Keratinocyte (primary cell): ENCODE results near the gene PROM1. TPM values are rescaled to one million over a fixed set of nuclear protein-coding genes. Genes with fewer than 3 reads are reported as not detected.

Source experiments
- DNase-seq: peaks from one replicate; pipeline ENCODE4 v3.0.0-alpha.2; 2011; ENCODE audit warnings: low read depth, missing footprints, low spot score
- FAIRE-seq: peaks from 2 replicates; lab custom pipeline; 2011; peaks lifted over from hg19 to GRCh38; lab: Jason Lieb, UNC
- H2AFZ ChIP-seq: 2 replicates; pipeline ENCODE4 v1.6.0; 2012; ENCODE audit warnings: low read length, control low read depth, inconsistent platforms; ENCODE audit not compliant: control insufficient read depth
- H3K27ac ChIP-seq: 2 replicates; pipeline ENCODE4 v1.5.1; 2011; ENCODE audit warnings: low read length; ENCODE audit not compliant: control insufficient read depth, insufficient read depth
- H3K27me3 ChIP-seq: 3 replicates; pipeline ENCODE4 v1.6.0; 2011; ENCODE audit warnings: low read length; ENCODE audit not compliant: control insufficient read depth, insufficient read depth; ENCODE audit errors: extremely low read depth
- H3K36me3 ChIP-seq, 2 experiments: 2 replicates in 1 of 2; 3 replicates in 1 of 2; pipeline ENCODE4 v1.5.1; 2011; ENCODE audit warnings: low read length in 2 of 2, mild to moderate bottlenecking in 1 of 2; ENCODE audit not compliant: control insufficient read depth in 2 of 2, insufficient read depth in 2 of 2; ENCODE audit errors: extremely low read depth in 1 of 2
- H3K4me1 ChIP-seq: 3 replicates; pipeline ENCODE4 v1.5.1; 2011; ENCODE audit warnings: low read length; ENCODE audit not compliant: control insufficient read depth, insufficient read depth; ENCODE audit errors: extremely low read depth
- H3K4me2 ChIP-seq: 3 replicates; pipeline ENCODE4 v1.6.0; 2011; ENCODE audit warnings: low read depth, low read length; ENCODE audit not compliant: control insufficient read depth, insufficient read depth; ENCODE audit errors: extremely low read depth
- H3K4me3 ChIP-seq, 3 experiments: fragments of 200-600 bp in 1 of 3; sonication (generic) in 1 of 3; 2 replicates in 2 of 3; 3 replicates in 1 of 3; pipeline ENCODE4 v1.5.1; 2011 to 2016; ENCODE audit warnings: low read length in 3 of 3, mild to moderate bottlenecking in 3 of 3, control low read depth in 2 of 3, inconsistent platforms in 1 of 3, low read depth in 1 of 3, mixed read lengths in 1 of 3, mixed run types in 1 of 3, moderate library complexity in 1 of 3; ENCODE audit not compliant: control insufficient read depth in 2 of 3, insufficient read depth in 2 of 3; ENCODE audit errors: extremely low read depth in 1 of 3
- H3K79me2 ChIP-seq: 2 replicates; pipeline ENCODE4 v1.6.0; 2012; ENCODE audit warnings: low read length; ENCODE audit not compliant: control insufficient read depth, insufficient read depth
- H3K9ac ChIP-seq: 3 replicates; pipeline ENCODE4 v1.6.0; 2011; ENCODE audit warnings: low read length; ENCODE audit not compliant: control insufficient read depth, insufficient read depth; ENCODE audit errors: extremely low read depth
- H3K9me1 ChIP-seq: 3 replicates; pipeline ENCODE4 v1.6.0; 2011; ENCODE audit warnings: low read length; ENCODE audit not compliant: control insufficient read depth, insufficient read depth; ENCODE audit errors: extremely low read depth
- H3K9me3 ChIP-seq: 2 replicates; pipeline ENCODE4 v1.5.1; 2012; ENCODE audit warnings: low read depth, low read length; ENCODE audit not compliant: control insufficient read depth
- H4K20me1 ChIP-seq: 3 replicates; pipeline ENCODE4 v1.6.0; 2011; ENCODE audit warnings: low read length; ENCODE audit not compliant: control insufficient read depth, insufficient read depth; ENCODE audit errors: extremely low read depth
- EZH2 ChIP-seq: IDR thresholded peaks from one replicate; pipeline ENCODE4 v1.6.1; 2012; ENCODE audit warnings: inconsistent platforms, mild to moderate bottlenecking, low read length, moderate library complexity
- dilution Hi-C: fragments of 300-500 bp; cut with MboI; formaldehyde crosslinking; loops from one replicate; pipeline ENCODE4 v1.7.0; 2020; ENCODE audit warnings: low sequenced_read_pairs; ENCODE audit not compliant: extremely low pct_ligation_motif_present
- polyA plus RNA-seq, 5 experiments: library from polyadenylated mRNA; depleted of rRNA in 3 of 5; stranded (reverse) in 3 of 5; stranded (forward) in 1 of 5; unstranded in 1 of 5; fragments of >200 nt; gene quantifications; 1 replicate in 1 of 5; 2 replicates in 3 of 5; 3 replicates in 1 of 5; pipeline versions ENCODE4 v1.2.1 to v1.2.3, GENCODE V29; 2011 to 2012; ENCODE audit warnings: missing spikeins in 2 of 5, low read depth in 1 of 5, low replicate concordance in 1 of 5
- TF ChIP-seq, protein P1 (sequence below), 3 experiments: IDR thresholded peaks in 1 of 3; conservative IDR thresholded peaks in 1 of 3; optimal IDR thresholded peaks in 1 of 3; 2 replicates in 2 of 3; 3 replicates in 1 of 3; pipeline versions ENCODE3 to v1.5.1; 2011; ENCODE audit warnings: low read length in 3 of 3, mild to moderate bottlenecking in 3 of 3, moderate library complexity in 2 of 3, control low read depth in 1 of 3, inconsistent platforms in 1 of 3; ENCODE audit not compliant: insufficient read depth in 2 of 3; ENCODE audit errors: extremely low read depth in 1 of 3

PROM1 gene
- polyA plus RNA-seq, 1 donor (not counting 4 experiments of a cell fraction or from before 2014, with no cell fraction given): not detected

DNA sequence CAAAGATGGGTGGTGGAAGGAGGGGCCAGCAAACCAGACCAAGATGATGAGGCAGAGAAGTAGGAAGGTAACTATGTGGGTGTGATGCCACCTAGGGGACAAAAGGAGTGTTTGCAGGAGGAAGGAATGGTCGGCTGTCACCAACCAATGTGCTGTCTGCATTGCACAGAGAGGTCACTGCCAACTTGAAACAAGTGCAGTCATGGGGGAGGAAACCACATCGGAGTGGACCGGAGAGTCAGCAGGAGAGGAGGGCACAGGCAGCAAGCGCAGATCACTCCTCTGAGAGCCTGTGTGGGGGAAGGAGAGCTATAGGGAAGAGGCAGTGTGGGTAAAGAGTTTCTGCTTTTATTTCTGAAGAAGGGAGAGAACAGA, 82.4 kb downstream of the PROM1 start:
- Histone ChIP-seq H3K36me3 (no peaks in the 10 kb centered on the region), H3K9me3 (no peaks in the 10 kb centered on the region), H3K4me2 (no peak overlapping the region), H3K4me1 (no peaks in the 10 kb centered on the region), H3K4me3 (no peak overlapping the region), H3K27me3 (peaks cover 12% of the 10 kb centered on the region), H3K27ac (no peak overlapping the region), H3K9me1 (no peaks in the 10 kb centered on the region), H3K9ac (no peak overlapping the region), H3K79me2 (no peaks in the 10 kb centered on the region), H2AFZ (no peak overlapping the region), H4K20me1 (no peaks in the 10 kb centered on the region)
- peak; percentile 15 for DNase-seq
- TF ChIP-seq EZH2: no peak
- TF ChIP-seq, protein P1, sequence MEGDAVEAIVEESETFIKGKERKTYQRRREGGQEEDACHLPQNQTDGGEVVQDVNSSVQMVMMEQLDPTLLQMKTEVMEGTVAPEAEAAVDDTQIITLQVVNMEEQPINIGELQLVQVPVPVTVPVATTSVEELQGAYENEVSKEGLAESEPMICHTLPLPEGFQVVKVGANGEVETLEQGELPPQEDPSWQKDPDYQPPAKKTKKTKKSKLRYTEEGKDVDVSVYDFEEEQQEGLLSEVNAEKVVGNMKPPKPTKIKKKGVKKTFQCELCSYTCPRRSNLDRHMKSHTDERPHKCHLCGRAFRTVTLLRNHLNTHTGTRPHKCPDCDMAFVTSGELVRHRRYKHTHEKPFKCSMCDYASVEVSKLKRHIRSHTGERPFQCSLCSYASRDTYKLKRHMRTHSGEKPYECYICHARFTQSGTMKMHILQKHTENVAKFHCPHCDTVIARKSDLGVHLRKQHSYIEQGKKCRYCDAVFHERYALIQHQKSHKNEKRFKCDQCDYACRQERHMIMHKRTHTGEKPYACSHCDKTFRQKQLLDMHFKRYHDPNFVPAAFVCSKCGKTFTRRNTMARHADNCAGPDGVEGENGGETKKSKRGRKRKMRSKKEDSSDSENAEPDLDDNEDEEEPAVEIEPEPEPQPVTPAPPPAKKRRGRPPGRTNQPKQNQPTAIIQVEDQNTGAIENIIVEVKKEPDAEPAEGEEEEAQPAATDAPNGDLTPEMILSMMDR (optimal IDR thresholded peaks at IDR 0.05 in 1 of 3, IDR thresholded peaks at IDR 0.05 in 1 of 3, conservative IDR thresholded peaks at IDR 0.05 in 1 of 3; ENCODE audit: extremely low read depth in 1 of 3, insufficient read depth in 2 of 3, low read length in 3 of 3): peak; percentile 85 to 100 (median 94)
- dilution Hi-C loops: no loop called here
- FAIRE-seq: peak; percentile 93

DNA sequence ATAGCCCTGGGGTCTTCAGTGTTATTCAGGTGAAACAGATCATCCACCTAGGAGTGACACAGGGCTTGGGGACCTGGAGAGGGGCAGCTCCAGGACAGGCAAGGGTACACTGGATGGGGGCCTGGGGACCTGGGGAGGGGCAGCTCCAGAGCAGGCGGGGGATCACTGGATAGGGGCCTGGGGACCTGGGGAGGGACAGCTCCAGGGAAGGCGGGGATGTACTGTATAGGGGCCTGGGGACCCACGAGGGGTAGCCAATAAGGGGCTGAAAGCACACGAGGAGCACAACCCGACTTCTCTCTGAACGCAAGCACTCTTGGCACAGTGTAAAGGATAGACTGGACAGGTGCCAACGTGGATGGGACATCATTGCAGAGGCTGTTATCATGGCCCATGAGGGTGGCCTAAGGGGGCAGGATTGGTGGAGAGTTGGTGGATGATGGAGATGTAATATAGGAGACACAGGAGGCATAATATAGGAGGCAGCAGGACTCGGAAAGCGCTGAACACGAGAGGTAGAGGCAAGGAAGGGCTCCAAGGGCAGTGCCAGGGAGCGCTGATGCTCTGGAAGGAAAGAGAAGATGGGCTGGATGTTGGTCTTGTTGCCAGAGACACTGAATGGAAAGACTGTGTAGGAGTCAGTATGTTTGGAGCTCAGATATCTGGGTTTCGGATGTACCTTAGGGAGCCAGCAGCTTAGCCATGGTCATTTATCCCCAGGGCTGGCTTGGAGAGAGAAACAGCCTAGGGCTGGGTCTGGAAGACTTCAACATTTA, 82.9 kb downstream of the PROM1 start:
- Histone ChIP-seq H3K9me1 (no peaks in the 10 kb centered on the region), H3K27ac (no peak overlapping the region), H3K27me3 (peaks cover 10% of the 10 kb centered on the region), H2AFZ (no peak overlapping the region), H3K79me2 (no peaks in the 10 kb centered on the region), H4K20me1 (no peaks in the 10 kb centered on the region), H3K4me2 (no peak overlapping the region), H3K36me3 (no peaks in the 10 kb centered on the region), H3K4me3 (no peak overlapping the region), H3K9ac (no peak overlapping the region), H3K9me3 (no peaks in the 10 kb centered on the region), H3K4me1 (no peaks in the 10 kb centered on the region)
- no peak for TF ChIP-seq EZH2
- TF ChIP-seq, protein P1 (optimal IDR thresholded peaks at IDR 0.05 in 1 of 3, IDR thresholded peaks at IDR 0.05 in 1 of 3, conservative IDR thresholded peaks at IDR 0.05 in 1 of 3; ENCODE audit: extremely low read depth in 1 of 3, insufficient read depth in 2 of 3, low read length in 3 of 3): no peak
- DNase-seq: no peak
- FAIRE-seq: no peak
- dilution Hi-C loops: no loop called here
